Ishikawa (cell line): Measurements from ENCODE around the gene ENPP3.

ENCODE experiments used
- CEBPB ChIP-seq: IDR thresholded peaks from 2 replicates; pipeline ENCODE4 v1.6.1; 2012
- CREB1 ChIP-seq: IDR thresholded peaks from 2 replicates; pipeline ENCODE4 v1.6.1; 2012; ENCODE audit warnings: low read depth
- EGR1 ChIP-seq: IDR thresholded peaks from 2 replicates; pipeline ENCODE4 v1.6.1; 2012
- EP300 ChIP-seq: IDR thresholded peaks from 2 replicates; pipeline ENCODE4 v1.6.1; 2012; ENCODE audit warnings: borderline replicate concordance
- FOXM1 ChIP-seq: IDR thresholded peaks from 2 replicates; pipeline ENCODE4 v1.6.1; 2012; ENCODE audit warnings: low read depth, borderline replicate concordance
- MAX ChIP-seq: IDR thresholded peaks from 2 replicates; pipeline ENCODE4 v1.6.1; 2012
- NFIC ChIP-seq: IDR thresholded peaks from 2 replicates; pipeline ENCODE4 v1.6.1; 2012
- RAD21 ChIP-seq: IDR thresholded peaks from 2 replicates; pipeline ENCODE4 v1.6.1; 2012; ENCODE audit warnings: low read depth
- REST ChIP-seq: IDR thresholded peaks from 2 replicates; pipeline ENCODE4 v1.6.1; 2012; ENCODE audit warnings: low read depth, mild to moderate bottlenecking
- TAF1 ChIP-seq: IDR thresholded peaks from 2 replicates; pipeline ENCODE4 v1.6.1; 2012; ENCODE audit warnings: low read depth, mild to moderate bottlenecking
- TCF12 ChIP-seq: IDR thresholded peaks from 2 replicates; pipeline ENCODE4 v1.6.1; 2012; ENCODE audit warnings: low read depth
- TEAD4 ChIP-seq: IDR thresholded peaks from 2 replicates; pipeline ENCODE4 v1.6.1; 2012
- USF1 ChIP-seq: IDR thresholded peaks from 2 replicates; pipeline ENCODE4 v1.6.1; 2012
- YY1 ChIP-seq: IDR thresholded peaks from 2 replicates; pipeline ENCODE4 v1.6.1; 2012; ENCODE audit warnings: low read depth
- ZBTB7A ChIP-seq: IDR thresholded peaks from 2 replicates; pipeline ENCODE4 v1.6.1; 2012; ENCODE audit warnings: low read depth

ENPP3 gene

GRCh38 chr6:131669891-131670290 lies 32.8 kb downstream of the ENPP3 start:
- TF ChIP-seq MAX, result no peak
- no peak for TF ChIP-seq FOXM1
- TF ChIP-seq TAF1, result no peak
- TF ChIP-seq RAD21, result no peak
- no peak for TF ChIP-seq EP300
- no peak for TF ChIP-seq TCF12
- TF ChIP-seq USF1, result no peak

- no peak for TF ChIP-seq RAD21
- TF ChIP-seq EGR1, result no peak
- TF ChIP-seq USF1, result no peak
- TF ChIP-seq EP300, result no peak
- no peak for TF ChIP-seq ZBTB7A
- no peak for TF ChIP-seq FOXM1
- TF ChIP-seq TCF12, result no peak
Observed at GRCh38 chr6:131673184-131673583, 36.1 kb downstream of the ENPP3 start.

- TF ChIP-seq FOXM1 (no peak), MAX (no peak), TEAD4 (no peak), CEBPB (no peak), REST (no peak), RAD21 (no peak), EP300 (no peak), NFIC (no peak), TCF12 (no peak), YY1 (no peak), USF1 (no peak), ZBTB7A (no peak), EGR1 (no peak), TAF1 (no peak), CREB1 (no peak)
Observed at GRCh38 chr6:131678442-131678841, 41.3 kb downstream of the ENPP3 start.

GRCh38 chr6:131680868-131681267 lies 43.8 kb downstream of the ENPP3 start:
- no peak for TF ChIP-seq USF1
- no peak for TF ChIP-seq TEAD4
- no peak for TF ChIP-seq ZBTB7A
- TF ChIP-seq CREB1, result no peak
- TF ChIP-seq YY1, result no peak
- TF ChIP-seq REST, result no peak
- no peak for TF ChIP-seq EGR1
- no peak for TF ChIP-seq FOXM1
- no peak for TF ChIP-seq TCF12

GRCh38 chr6:131681585-131681984 lies 44.5 kb downstream of the ENPP3 start:
- TF ChIP-seq USF1, result no peak
- no peak for TF ChIP-seq CEBPB
- no peak for TF ChIP-seq FOXM1
- TF ChIP-seq REST, result no peak
- no peak for TF ChIP-seq MAX
- TF ChIP-seq TEAD4, result no peak
- TF ChIP-seq EP300, result no peak
- no peak for TF ChIP-seq ZBTB7A
- no peak for TF ChIP-seq NFIC
- no peak for TF ChIP-seq EGR1
- TF ChIP-seq YY1, result no peak
- no peak for TF ChIP-seq TCF12
